Hippocampal formation (tissue), 2 donors: ENCODE measurements around the gene PEX5.
"Not testable (repeated sequence)": the region's sequence is repeated elsewhere in the genome, so short reads cannot be mapped to it uniquely, and the experiment has no call there.

ENCODE experiments used
- DNase-seq, 2 donors: peaks; one replicate each; lab custom pipeline; 2025; lab: John Stamatoyannopoulos, UW

Gene PEX5

GRCh38 chr12:7160183-7160582, 29.3 kb upstream of the PEX5 start:
- DNase-seq: no peak

DNA sequence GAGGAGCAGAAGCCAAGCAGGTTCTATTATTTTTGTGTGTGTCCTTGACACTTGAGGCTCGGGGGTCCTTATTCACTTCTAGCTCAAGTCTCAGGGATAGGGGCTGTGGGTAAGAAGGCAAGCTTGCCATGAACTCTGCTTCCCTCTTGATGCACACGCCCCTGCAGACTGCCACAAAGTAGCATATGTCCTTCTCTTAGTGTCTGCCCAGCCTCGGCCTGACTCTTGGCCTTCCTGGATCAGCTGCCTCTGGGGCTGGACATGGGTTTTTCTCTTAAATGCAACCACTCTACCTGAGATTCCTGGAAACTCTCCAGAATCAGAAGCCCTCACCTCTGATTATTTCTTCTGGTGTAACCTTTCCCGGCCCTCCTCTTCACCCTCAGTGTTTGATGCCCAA, 28.2 kb upstream of the PEX5 start:
- DNase-seq: no peak

DNA sequence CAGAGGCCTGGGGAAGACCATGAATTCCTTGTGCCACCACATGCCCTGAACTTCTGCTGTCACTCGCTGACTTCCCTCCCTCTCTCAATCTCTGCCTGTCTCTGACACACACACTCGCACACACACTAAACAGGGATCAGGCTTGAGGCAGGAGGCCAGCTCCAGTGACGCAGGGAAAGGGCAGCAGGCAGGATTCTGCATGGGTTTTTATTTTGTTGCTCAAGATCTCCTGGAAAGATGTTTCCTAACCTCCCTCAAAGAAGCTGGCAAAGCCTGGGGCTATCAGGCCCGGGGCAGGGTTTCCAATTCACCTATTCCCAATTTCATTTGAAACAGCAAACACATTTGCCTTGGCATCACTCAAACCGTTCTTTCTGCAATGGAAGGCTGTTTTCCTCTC, 27.7 kb upstream of the PEX5 start:
- no peak for DNase-seq

GRCh38 chr12:7162691-7163114, 26.8 kb upstream of the PEX5 start:
- DNase-seq: peak in 1 of 2 donors; percentile 30

GRCh38 chr12:7169951-7170350, 19.5 kb upstream of the PEX5 start:
- DNase-seq: no peak

- no peak for DNase-seq
Measured at GRCh38 chr12:7171854-7172253, 17.6 kb upstream of the PEX5 start.

DNA sequence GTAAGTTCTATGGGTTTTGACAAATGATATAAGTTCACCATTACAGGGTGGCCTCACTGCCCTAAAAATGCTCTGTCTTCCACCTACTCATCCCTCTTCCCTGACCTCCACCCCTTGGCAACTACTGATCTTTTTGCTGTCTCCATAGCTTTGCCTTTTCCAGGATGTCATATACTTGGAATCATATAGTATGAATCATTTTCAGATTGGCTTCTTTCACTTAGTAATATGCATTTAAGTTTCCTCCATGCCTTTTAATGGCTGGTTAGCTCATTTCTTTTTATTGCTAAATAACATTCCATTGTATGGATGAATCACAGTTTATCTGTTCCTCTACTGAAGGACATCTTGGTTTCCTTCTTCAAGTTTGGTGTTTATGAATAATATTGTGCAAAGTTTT, 14.0 kb upstream of the PEX5 start:
- DNase-seq: no peak

GRCh38 chr12:7176595-7176994, 12.9 kb upstream of the PEX5 start:
- no peak for DNase-seq

GRCh38 chr12:7178481-7178880, 11.0 kb upstream of the PEX5 start:
- no peak for DNase-seq

GRCh38 chr12:7180685-7181084, 8.8 kb upstream of the PEX5 start:
- no peak for DNase-seq

- not testable (repeated sequence) for DNase-seq
Measured at GRCh38 chr12:7186058-7186457, 3.4 kb upstream of the PEX5 start.

DNA sequence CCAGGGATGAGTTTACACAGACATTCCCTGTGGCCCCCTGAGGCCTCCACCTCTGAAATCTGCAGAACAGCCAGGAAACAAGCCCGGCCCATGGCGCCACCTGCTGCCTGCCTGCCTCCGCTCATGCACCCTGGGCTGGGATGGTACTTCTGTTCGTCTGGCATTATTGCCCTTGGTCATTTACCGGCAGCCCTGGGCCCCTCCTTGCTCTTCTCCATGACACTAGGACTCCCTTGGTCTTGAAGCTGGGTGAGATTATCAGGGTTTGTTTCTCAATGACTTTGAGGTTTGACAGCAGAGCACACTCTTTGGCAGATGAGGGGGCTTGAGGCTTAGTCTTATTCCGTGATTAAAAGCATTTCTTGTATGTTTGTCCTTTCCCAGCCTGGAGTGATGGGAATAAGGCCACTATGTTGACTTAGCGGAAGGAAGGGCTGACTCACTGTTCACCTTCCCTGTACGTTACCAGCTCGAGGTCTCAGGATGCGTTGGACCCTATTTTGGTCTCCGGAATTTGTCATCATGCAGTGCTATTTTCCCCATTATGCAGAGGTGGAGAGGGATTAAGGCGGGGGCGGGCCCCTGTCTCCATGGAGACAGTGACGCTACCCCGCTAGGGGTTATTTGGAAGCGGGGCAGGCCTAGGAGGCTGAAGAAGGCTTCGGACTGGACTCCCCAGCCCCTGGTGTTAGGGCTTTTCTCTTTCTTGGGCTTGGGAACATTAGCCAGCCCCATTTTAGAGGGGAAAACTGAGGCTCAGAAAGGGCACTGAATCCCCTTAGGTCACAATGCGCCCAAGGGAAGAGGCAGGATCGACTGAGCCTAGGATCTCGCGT, 706 bp upstream of the PEX5 start:
- DNase-seq: peak; percentile 42 to 49

GRCh38 chr12:7190268-7191055, 976 bp downstream of the PEX5 start:
- peak; percentile 6 to 12 for DNase-seq

- DNase-seq: no peak
Measured at GRCh38 chr12:7193674-7194073, 4.2 kb downstream of the PEX5 start.

DNA sequence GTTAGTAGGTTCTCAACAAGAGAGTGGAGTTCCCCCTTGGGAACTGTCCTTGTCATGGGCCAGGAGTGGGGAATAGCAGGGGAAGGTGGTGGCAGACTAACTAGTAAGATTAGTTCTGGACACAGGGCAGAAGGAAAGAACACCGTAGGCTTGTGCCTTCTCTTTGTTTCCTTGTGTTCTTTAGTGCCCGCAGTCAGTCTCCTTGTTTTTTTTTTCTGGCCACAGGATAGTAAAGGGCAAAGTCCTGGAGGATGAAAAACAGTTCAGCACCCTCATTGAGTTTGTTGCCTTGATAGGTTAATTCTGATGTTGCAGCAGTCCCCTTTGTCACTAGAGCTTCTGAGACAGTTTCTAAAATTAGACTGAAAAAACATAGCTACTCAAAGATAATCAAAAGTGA, 8.4 kb downstream of the PEX5 start:
- no peak for DNase-seq

- DNase-seq: no peak
Measured at GRCh38 chr12:7203109-7203508, 13.6 kb downstream of the PEX5 start.

GRCh38 chr12:7205091-7205490, 15.6 kb downstream of the PEX5 start:
- DNase-seq: no peak

- no peak for DNase-seq
Measured at GRCh38 chr12:7206691-7207090, 17.2 kb downstream of the PEX5 start.

DNA sequence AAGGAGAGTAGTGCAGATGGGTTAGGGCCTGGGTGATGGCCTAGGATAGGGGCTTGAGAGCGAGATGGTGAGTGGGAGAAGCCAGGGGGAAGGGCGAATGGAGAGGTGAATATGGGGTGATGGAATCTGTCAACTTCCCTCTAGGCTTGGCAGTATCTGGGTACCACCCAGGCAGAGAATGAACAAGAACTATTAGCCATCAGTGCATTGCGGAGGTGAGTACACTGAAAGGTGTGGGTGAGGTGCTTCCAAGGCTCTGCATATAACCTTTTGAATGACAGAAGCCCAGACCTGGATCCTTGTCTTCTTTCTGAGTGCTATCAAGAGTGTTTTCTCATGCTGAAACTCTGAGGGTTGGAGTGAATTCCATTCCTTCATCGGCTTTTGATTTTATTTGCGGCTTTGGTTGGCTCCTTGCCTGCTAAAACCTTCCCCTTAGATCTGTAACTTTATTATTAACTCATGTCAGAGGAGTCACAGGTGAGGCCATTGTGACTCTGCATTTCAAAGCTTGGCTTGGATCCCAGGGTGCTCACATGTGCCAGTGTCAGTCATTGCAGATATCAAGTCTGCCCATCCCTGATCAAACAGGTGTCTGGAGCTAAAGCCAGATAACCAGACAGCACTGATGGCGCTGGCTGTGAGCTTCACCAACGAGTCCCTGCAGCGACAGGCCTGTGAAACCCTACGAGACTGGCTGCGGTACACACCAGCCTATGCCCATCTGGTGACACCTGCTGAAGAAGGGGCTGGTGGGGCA, 18.6 kb downstream of the PEX5 start:
- DNase-seq: no peak

DNA sequence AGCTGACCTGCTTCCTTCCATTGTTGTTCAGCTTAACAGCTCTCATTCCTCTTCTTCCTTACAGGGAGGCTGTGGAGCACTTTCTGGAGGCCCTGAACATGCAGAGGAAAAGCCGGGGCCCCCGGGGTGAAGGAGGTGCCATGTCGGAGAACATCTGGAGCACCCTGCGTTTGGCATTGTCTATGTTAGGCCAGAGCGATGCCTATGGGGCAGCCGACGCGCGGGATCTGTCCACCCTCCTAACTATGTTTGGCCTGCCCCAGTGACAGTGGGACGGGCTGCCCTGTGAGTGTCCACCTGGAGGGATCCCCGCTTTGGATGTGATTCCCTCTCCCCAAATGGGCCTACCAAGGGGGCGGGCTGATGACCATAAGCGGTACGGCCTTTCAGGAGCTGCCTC, 20.5 kb downstream of the PEX5 start:
- DNase-seq: no peak

DNA sequence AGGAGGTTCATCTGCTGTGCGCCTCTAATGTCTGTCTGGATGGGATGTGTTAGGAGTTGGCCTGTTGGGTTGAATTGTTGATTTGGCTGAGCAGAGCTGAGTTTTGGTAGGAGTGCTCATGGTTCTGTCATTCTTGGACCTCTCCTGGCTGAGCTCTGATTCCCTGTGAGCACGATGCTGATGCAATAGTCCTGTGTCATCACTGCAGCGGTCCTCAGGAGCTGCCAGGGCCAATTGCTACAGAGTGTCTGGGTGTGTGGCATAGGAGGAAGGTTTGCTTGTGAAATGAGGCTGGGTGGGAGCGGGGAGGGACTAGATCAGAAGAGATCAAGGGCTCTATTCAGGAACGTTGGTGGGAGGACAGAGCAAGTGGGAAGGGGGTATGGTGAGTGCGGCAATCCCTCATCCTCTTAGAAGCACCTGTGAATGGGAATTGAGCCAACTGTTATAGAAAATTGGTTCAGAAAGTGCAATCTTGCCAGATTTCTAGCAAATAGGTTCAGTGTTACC, 21.2 kb downstream of the PEX5 start:
- DNase-seq: no peak

DNA sequence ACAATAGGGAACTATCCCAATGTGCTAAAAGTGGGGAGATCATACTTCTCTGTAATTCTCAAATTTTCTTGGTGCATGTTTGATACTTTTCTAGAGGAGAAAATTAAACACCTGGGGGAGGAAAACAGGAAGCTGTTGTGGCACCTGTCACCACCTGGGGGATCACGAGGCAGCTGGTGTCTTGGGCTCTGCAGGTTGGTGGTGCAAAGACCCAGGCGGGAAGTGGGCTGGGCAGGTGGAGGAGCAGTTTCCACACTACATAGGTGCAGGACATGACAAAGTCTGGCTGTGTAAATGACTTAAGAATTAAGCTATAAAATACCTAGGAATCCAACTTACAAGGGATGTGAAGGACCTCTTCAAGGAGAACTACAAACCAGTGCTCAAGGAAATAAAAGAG, 23.2 kb downstream of the PEX5 start:
- no peak for DNase-seq
